Chondrocyte (in vitro differentiated cells): ENCODE measurements around the gene RAG2. TPM values are rescaled to one million over a fixed set of nuclear protein-coding genes. Genes with fewer than 3 reads are reported as not detected.

Experiments
- DNase-seq: peaks from one replicate; pipeline ENCODE4 v3.0.0; 2021; ENCODE audit warnings: mixed read lengths, low spot score
- H3K27ac Mint-ChIP-seq: one replicate; pipeline ENCODE4 v1.8.0; 2021; ENCODE audit warnings: mild to moderate bottlenecking, moderate library complexity, mixed read lengths; ENCODE audit not compliant: unreplicated experiment
- H3K27me3 Mint-ChIP-seq: 2 replicates; pipeline ENCODE4 v1.8.0; 2021; ENCODE audit warnings: low read depth, mixed read lengths
- H3K36me3 Mint-ChIP-seq: 2 replicates; pipeline ENCODE4 v1.8.0; 2021; ENCODE audit warnings: low read depth, mixed read lengths
- H3K4me1 Mint-ChIP-seq: 2 replicates; pipeline ENCODE4 v1.8.0; 2021; ENCODE audit warnings: low read depth, mild to moderate bottlenecking, mixed read lengths
- H3K4me3 Mint-ChIP-seq: one replicate; pipeline ENCODE4 v1.8.0; 2021; ENCODE audit warnings: mild to moderate bottlenecking, moderate library complexity, mixed read lengths; ENCODE audit not compliant: unreplicated experiment
- H3K9me3 Mint-ChIP-seq: 2 replicates; pipeline ENCODE4 v1.8.0; 2021; ENCODE audit warnings: low read depth, mixed read lengths
- CTCF ChIP-seq: fragments of 200-600 bp; sonication (generic); IDR thresholded peaks from 2 replicates; pipeline ENCODE4 v1.5.0; 2021; ENCODE audit warnings: antibody characterized with exemption, mild to moderate bottlenecking, moderate library complexity
- total RNA-seq: library from RNA; stranded (reverse); gene quantifications from 3 replicates; pipeline ENCODE4 v1.2.1, GENCODE V29; 2021

RAG2 gene
- total RNA-seq, 1 donor from 2014 or later: not detected

- H3K27ac Mint-ChIP-seq: no peak overlapping the region
- no peaks in the 10 kb centered on the region for H3K9me3 Mint-ChIP-seq
- H3K4me1 Mint-ChIP-seq: peaks cover 5% of the 10 kb centered on the region
- H3K27me3 Mint-ChIP-seq: no peaks in the 10 kb centered on the region
- no peak for DNase-seq
- no peak for TF ChIP-seq CTCF
- no peak overlapping the region for H3K4me3 Mint-ChIP-seq
- H3K36me3 Mint-ChIP-seq: no peaks in the 10 kb centered on the region
Observed at GRCh38 chr11:36600180-36600579, 2.1 kb upstream of the RAG2 start.

- Mint-ChIP-seq H3K36me3 (no peaks in the 10 kb centered on the region), H3K9me3 (no peaks in the 10 kb centered on the region), H3K4me3 (no peak overlapping the region), H3K27ac (no peak overlapping the region), H3K4me1 (peaks cover 11% of the 10 kb centered on the region), H3K27me3 (peaks cover 5% of the 10 kb centered on the region)
- DNase-seq: no peak
- no peak for TF ChIP-seq CTCF
Observed at GRCh38 chr11:36596880-36597279, 1.2 kb downstream of the RAG2 start.

- no peaks in the 10 kb centered on the region for H3K9me3 Mint-ChIP-seq
- H3K36me3 Mint-ChIP-seq: no peaks in the 10 kb centered on the region
- H3K27me3 Mint-ChIP-seq: peaks cover 25% of the 10 kb centered on the region
- H3K27ac Mint-ChIP-seq: peak within 1 kb of the TSS; percentile 80
- TF ChIP-seq CTCF: no peak
- peak within 1 kb of the TSS; percentile 93 for H3K4me3 Mint-ChIP-seq
- DNase-seq: no peak
- H3K4me1 Mint-ChIP-seq: peaks cover 11% of the 10 kb centered on the region
Observed at GRCh38 chr11:36594316-36594989, 3.6 kb downstream of the RAG2 start, which contains the start of gene IFTAP. Gene IFTAP, plus strand, starts transcription at chr11:36594502. Its CDS starts 15,602 bp downstream, at chr11:36610104.

- TF ChIP-seq CTCF: no peak
- Mint-ChIP-seq H3K27ac (no peak overlapping the region), H3K4me3 (no peak overlapping the region), H3K27me3 (peaks cover 51% of the 10 kb centered on the region), H3K36me3 (no peaks in the 10 kb centered on the region), H3K4me1 (peaks cover 11% of the 10 kb centered on the region), H3K9me3 (no peaks in the 10 kb centered on the region)
- DNase-seq: no peak
Observed at GRCh38 chr11:36591433-36591832, 6.6 kb downstream of the RAG2 start.

GRCh38 chr11:36590513-36590912 lies 7.5 kb downstream of the RAG2 start:
- Mint-ChIP-seq H3K36me3 (no peaks in the 10 kb centered on the region), H3K4me3 (no peak overlapping the region), H3K27ac (no peak overlapping the region), H3K9me3 (no peaks in the 10 kb centered on the region), H3K27me3 (peaks cover 55% of the 10 kb centered on the region), H3K4me1 (peaks cover 9% of the 10 kb centered on the region)
- no peak for DNase-seq
- no peak for TF ChIP-seq CTCF
